GM18868 (cell line): ENCODE data around the gene TPBGL.

Source experiments
- ATAC-seq: cut with Tn5 transposase; IDR thresholded peaks from one replicate; pipeline ENCODE4 v1.9.1; 2021; ENCODE audit warnings: mild to moderate bottlenecking, moderate library complexity; ENCODE audit not compliant: unreplicated experiment

The TPBGL gene

DNA sequence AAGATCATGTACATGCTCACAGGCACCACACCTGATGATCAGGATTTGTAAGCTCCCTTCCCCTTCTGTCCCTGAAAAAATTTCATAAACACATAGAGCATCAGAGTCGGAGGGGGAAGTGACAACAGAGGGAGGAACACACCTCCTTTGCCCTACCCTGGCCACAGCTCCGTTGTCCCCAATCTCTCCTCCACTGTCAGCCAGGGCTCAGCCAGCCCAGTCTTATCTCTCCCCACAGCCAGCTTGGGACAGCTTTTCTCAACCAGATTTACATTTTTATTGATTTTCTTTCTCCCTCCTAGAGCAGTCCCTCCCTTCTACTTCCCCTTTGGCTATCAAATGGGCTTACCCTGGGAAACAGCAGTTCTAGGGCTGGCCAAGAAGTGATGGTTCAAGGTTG lies 32.1 kb upstream of the TPBGL start:
- ATAC-seq: no peak

DNA sequence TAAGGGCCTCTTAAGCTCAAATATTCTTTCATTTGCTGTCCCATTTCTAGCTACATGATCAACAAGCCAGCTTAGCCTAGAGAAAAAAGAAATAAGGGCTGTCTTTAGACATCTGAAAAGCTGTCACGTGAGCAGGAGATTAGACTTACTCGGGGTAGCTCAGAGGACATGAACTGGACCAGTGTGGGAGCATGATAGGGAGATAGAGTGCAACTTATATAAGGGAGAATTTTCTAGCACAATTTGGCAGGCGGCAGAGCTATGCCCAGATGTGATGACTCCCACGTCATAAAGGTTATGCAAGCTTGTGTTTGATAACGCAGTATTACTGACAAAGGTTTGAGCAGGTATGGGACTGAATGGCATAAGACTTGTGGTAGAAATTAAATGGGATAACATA lies 28.2 kb upstream of the TPBGL start:
- ATAC-seq: no peak

DNA sequence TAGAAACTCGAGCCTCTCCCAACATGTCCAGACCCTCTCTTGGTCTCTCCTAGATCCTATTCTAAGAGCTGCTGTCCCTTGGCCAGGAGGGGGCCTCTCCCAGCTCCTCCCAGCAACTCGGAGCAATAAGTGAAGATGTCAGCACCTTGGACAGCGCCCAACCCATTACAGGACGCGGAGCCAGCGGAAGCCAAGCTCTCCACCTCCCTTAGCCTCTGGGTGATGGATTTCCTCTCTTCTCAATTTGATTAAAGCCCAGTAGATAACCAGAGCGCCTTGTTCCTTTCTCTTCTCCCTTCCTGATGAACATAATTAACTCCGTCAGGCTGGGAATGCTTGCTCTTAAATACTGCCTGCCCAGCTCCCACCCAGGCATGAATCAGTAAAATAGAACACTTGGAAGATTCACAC lies 26.2 kb upstream of the TPBGL start:
- ATAC-seq: no peak

DNA sequence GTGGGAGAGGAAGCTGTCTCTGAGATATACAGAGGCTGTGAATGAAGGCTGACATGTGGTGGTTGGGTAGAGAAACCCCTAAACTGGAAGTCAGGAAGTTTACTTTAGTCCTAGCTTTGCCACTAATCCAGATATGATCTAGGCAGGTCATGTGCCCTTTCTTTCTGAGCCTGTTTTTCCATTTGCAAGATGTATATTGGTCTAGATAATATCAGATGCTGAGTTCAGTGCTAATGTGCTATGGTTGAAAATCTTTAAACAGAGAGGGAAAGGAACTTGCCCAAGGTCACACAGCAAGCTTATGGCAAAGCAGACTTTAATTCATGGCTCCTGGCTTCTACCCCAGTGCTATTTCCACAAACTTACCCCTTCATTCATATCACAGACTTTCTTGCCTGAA lies 25.7 kb upstream of the TPBGL start:
- ATAC-seq: no peak

- no peak for ATAC-seq
These were observed 20.7 kb upstream of the TPBGL start for GRCh38 chr11:75219869-75220268.

DNA sequence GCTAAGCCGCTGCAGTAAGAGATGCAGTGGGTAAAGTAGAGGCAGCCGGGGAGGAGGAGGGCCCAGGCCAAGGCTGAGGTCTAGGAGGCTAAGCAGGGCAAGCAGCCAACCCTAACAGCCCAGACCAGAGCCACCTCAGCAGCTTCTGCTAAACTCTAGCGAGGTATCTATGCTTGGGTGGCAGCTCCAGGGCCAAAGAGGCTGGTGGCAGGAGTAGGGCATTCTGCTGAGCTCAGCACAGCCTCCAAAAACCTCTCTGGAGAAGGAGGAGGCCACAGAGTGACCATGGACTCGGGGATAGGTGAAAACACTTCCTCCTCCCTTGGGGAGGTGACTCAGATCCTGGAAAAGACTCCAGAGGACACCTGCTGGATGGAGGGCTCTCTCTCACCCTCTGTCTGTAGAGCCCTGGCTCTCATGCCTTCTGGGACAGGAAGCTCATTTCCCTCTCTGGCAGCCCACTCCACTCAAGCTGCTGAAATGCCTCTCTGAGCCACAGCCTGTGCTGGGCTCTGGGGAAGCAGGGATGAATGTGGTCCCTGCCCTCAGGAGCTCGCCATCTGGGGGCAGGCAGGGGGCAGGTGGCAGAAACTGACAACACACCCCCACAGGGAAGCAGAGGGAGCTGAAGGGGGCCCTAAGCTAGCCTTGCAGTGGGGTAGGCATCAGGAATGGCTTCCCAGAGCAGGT lies 16.5 kb upstream of the TPBGL start:
- ATAC-seq: no peak

DNA sequence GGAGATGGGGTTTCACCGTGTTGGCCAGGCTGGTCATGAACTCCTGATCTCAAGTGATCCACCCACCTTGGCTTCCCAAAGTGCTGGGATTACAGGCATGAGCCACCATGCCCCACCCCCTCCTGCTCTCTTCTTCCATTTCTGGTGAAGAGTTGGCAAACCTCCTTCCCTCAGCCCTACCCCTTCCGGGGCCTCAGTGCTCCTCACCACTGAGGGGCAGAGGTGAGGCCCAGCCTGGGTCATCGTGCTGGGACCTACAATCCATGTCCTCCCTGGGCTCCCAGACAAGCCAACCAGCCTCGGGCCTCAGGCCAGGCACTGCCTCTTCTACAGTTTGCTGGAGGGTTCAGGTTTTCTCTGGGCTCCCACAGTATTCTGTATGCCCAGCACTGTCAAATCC lies 14.8 kb upstream of the TPBGL start:
- no peak for ATAC-seq

DNA sequence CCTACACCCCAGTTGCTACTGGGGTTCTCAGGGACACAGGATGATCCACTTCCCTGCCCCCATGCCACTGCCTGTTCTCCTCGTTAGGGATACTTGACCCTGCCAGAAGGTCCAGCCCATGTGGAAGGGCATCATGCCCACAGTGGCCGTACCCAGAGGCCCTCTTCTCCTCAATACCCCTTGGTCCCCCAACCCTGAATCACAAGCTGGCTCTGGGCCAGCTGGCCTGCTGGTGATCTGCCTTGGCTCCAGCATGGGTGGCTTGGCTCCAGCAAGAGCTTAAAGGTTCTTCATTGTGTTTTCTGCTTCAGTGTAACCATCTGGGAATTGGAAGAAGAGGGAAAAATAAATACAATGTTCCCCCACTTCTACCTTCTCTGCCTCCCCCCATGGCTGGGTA lies 11.1 kb upstream of the TPBGL start:
- no peak for ATAC-seq

DNA sequence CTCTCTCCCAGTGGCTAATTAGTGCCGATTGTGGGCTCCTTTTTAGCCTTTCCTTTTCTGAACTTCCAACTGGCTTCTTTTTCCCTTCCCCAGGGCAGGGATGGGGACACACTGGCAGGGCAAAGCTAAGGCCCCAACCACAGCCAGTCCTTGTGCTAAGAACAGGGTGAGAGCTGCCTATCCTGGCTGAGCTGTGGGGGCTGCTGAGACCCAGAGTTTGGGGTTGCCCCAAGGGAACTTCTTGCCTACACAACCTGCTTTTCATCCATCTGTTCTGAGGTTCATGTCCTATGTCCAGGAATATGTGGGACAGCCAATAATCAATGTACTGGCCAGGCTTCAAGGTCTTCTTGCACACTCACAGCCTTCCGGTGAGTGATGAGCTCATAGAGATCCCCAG lies 10.0 kb upstream of the TPBGL start:
- no peak for ATAC-seq

GRCh38 chr11:75233754-75234172 lies 6.8 kb upstream of the TPBGL start:
- ATAC-seq: no peak

DNA sequence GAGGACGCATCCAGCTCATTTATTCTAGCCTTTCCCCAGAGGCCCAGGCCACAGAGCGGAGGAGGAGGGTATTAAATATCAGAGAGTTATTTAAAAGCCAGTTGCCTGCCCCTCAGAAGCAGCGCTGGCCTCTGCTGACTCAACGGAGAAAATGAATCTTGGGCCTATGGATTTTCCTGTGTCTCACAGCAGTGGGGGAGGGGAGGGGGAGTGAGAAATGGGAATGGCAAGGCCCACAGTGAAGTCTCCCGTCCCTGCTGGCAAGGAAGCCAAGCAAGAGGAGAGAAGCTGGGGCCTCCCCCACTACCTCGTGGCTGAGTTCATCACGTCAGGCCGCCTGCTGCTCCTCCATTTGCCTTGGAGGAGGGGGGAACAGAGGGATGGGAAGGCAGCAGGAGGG lies 4.5 kb upstream of the TPBGL start:
- ATAC-seq: no peak

DNA sequence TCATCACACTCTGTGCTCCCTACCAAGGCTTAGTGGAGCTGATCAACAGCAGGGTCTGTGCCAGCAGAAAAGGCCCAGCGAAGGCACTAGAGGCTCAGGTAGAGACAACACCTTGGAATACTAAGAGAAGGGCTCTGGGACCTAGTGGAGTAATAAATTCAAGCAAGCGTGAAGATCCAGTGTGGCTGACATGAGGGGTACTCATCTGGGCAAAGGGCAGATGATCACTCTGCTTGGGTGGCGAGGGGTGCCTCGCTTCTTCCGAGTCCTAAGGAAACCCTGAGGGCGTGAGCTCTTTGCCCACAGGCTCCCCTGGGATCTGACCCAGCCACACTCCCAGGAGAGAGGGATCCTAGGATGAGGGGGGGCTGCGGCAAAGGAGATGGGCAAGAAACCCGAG lies 3.5 kb upstream of the TPBGL start:
- ATAC-seq: no peak

DNA sequence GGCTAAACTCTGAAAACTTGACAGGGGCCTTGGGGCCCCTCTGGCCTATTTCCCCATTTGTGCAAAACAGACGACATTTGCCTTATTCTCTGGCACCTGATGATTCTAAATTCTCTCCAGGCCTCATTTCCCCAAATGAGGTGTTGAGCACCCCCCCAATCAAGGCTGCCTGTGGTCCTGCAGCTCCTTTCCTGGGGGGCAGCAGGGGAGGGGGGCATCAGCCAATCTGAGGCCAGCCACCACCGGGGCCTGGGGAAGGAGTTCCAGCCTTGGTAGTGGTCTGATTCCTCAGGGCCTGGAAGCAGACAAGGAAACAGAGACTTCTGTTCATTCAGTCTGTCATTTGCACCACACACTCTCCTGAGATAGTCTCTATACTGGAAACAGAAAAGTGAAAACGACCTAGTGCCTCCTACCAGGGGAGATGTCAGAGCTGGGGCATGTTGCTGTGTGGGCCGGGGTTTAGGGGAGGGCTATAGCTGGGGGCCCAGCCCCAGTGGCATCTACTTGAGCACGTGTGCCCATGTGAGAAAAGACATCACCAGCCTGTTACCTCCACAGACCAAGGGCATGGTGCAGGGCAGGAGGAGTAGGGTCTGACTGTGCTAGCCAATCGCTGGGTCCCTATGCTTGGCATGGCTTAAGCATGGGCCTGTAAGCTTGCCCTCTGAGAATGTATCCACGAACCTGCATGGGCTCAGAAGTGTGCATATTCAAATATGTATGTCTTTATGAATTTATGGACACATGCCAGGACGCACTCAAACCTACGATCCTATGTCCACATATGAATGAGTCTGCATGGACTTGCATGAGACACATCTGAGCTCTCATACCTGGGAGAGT lies 1.8 kb upstream of the TPBGL start:
- no peak for ATAC-seq

GRCh38 chr11:75239531-75240290 lies 863 bp upstream of the TPBGL start:
- ATAC-seq: no peak

GRCh38 chr11:75241036-75241905 lies 697 bp downstream of the TPBGL start:
- ATAC-seq: peak; percentile 85

DNA sequence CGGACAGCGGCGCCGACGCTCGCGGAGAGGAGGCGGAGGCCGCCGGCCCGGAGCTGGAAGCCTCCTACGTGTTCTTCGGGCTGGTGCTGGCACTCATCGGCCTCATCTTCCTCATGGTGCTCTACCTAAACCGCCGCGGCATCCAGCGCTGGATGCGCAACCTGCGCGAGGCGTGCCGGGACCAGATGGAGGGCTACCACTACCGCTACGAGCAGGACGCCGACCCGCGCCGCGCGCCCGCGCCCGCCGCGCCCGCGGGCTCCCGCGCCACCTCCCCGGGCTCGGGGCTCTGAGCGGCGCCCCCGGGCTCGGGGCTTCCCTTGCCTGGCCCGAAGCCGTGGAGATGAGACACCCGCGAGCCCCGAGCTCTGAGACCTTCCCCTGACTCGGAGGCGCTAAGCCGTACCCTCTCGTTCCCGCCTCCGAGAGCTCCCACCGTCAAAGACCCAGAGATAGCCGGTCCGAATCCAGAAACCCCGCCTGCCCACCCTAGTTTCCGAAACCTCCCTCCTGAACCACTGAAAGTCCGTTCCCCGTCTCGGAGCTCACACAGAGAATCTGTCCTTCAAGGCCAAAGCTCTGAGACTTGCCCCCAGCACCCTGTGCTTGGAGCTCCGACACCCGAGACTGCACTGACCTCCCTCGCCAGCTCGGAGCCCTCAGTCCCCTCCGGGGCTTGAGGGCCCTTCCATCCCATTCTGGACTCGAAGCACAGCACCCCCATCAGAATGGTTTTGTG lies 1.5 kb downstream of the TPBGL start:
- no peak for ATAC-seq

GRCh38 chr11:75242722-75243600 lies 2.4 kb downstream of the TPBGL start:
- ATAC-seq: no peak

DNA sequence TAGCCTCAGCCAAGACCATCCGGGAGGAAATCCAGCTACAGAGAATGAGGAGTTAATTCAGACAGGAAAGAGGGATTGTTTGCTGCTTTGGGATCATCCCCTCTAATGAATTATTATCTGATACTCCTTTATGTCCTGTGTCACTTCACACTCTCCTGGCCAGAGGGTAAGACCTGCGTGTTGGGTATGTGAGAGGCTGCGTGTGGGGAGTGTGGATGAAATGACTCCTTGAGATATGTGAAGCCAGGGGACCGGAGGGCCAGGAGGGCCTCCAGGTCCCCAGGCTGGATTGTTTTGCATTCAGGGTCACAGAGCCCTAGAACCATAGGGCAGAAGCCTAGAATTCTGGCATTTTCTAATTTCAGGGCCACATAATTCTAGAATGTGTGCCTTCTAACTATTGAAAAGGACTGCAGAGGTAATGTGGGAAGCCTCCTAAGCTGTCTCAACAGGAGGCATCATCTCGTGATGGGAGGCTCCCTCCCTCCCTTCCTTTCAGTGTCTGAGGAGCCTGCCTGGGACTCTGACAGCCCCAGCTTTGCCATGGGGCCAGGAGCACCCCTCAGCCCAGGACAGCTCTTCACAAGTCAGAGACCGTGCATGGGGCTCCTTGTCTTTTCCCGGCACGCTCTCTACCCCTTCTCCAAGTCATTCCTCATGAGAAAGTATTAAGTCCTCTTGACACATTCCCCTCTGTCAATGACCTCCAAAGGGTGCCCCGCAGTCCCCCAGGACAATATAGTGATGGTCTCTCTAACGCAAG lies 3.7 kb downstream of the TPBGL start:
- no peak for ATAC-seq
